ENCODE results near the gene MAPK8. TPM values are rescaled to one million over a fixed set of nuclear protein-coding genes. Genes with fewer than 3 reads are reported as not detected.

The MAPK8 gene
- total and polyA plus RNA-seq, 2 of the 4 experiments (the other 2 are of a cell fraction): 41.5 to 54.7 TPM

- no peak overlapping the region for H3K27ac ChIP-seq (ENCODE audit: insufficient read depth, low read length)
- no peak overlapping the region for H3K9ac ChIP-seq (ENCODE audit: low read depth, low read length)
- no peak overlapping the region for H2AK9ac ChIP-seq (replicated peaks; ENCODE audit: low read depth, low read length, poor library complexity)
- H3K36me3 ChIP-seq (ENCODE audit: control insufficient read depth, insufficient read depth, low read length): no peaks in the 10 kb centered on the region
- no peak overlapping the region for H3K23ac ChIP-seq (ENCODE audit: low read depth, low read length)
- H2BK120ac ChIP-seq (ENCODE audit: low read depth, low read length): no peak overlapping the region
- no peak overlapping the region for H4K91ac ChIP-seq (ENCODE audit: insufficient read depth, low read depth, low read length)
- no peak overlapping the region for H4K5ac ChIP-seq (ENCODE audit: low read depth, low read length)
- no peak overlapping the region for H4K8ac ChIP-seq (ENCODE audit: low read depth in 2 of 2, low read length in 2 of 2)
- H4K20me1 ChIP-seq (ENCODE audit: insufficient read depth, low read length): peaks cover 33% of the 10 kb centered on the region; the same call in 1 of the 2 replicates
- H3K18ac ChIP-seq (ENCODE audit: low read depth, low read length): no peak overlapping the region
- no peak for DNase-seq
- no peak for ATAC-seq (ENCODE audit: low read depth)
- no peak overlapping the region for H2AFZ ChIP-seq (replicated peaks; ENCODE audit: low read length, poor library complexity)
- H3K9me3 ChIP-seq (ENCODE audit: control insufficient read depth, insufficient read depth, low read length): no peaks in the 10 kb centered on the region
- no peak overlapping the region for H2BK5ac ChIP-seq (ENCODE audit: low read depth, low read length, poor library complexity, severe bottlenecking)
- no CpG with 5 or more reads among the region's 1 CpG for WGBS, 2 experiments (ENCODE audit: extremely low coverage in 2 of 2, insufficient read length in 1 of 2)
- peaks cover 2% of the 10 kb centered on the region; the same call in 1 of the 2 replicates for H3K4me1 ChIP-seq (ENCODE audit: control insufficient read depth, insufficient read depth, low read length)
- ChIA-PET POLR2A (ENCODE audit: unreplicated experiment) (no interaction called here), CTCF (interaction anchor here (2.1 kb wide), 1 partner anchor 298 kb away, joined by 8 read pairs; no protein-coding TSS in a partner anchor)
- no TSS peak for BruUV-seq (replicated peaks)
- H3K4me2 ChIP-seq (ENCODE audit: low read depth, low read length): no peak overlapping the region
- H3K14ac ChIP-seq (replicated peaks; ENCODE audit: low read depth, low read length): no peak overlapping the region
- H2AK5ac ChIP-seq (ENCODE audit: low read depth, low read length): no peak overlapping the region
- H3K4me3 ChIP-seq (ENCODE audit: insufficient read depth, low read depth, low read length): no peak overlapping the region
- no peak overlapping the region for H3K56ac ChIP-seq (ENCODE audit: extremely low read depth, insufficient read depth, low read length)
- H3K27me3 ChIP-seq (ENCODE audit: control insufficient read depth, insufficient read depth, low read length): no peaks in the 10 kb centered on the region
- TF ChIP-seq BHLHE40 (IDR thresholded peaks at IDR 0.05; ENCODE audit: low read depth, low read length): no peak
- TF ChIP-seq MXI1 (IDR thresholded peaks at IDR 0.05; ENCODE audit: borderline replicate concordance, low read depth, low read length): no peak
- TF ChIP-seq CTCF (conservative IDR thresholded peaks at IDR 0.05; ENCODE audit: low read depth, low read length): no peak
- TF ChIP-seq SMC3 (IDR thresholded peaks at IDR 0.05; ENCODE audit: low read depth, low read length): no peak
- no peak for TF ChIP-seq NFE2L2 (IDR thresholded peaks at IDR 0.05; ENCODE audit: low read depth, low read length)
- no peak for TF ChIP-seq USF2 (IDR thresholded peaks at IDR 0.05; ENCODE audit: low read depth, low read length)
- TF ChIP-seq CEBPB (IDR thresholded peaks at IDR 0.05; ENCODE audit: low read depth, low read length): no peak
- TF ChIP-seq RFX5 (IDR thresholded peaks at IDR 0.05; ENCODE audit: low read depth, low read length): no peak
- TF ChIP-seq RAD21 (IDR thresholded peaks at IDR 0.05; ENCODE audit: low read length): no peak
- no peak for TF ChIP-seq MAFK (IDR thresholded peaks at IDR 0.05; ENCODE audit: low read depth, low read length)
- TF ChIP-seq FOS (IDR thresholded peaks at IDR 0.05; ENCODE audit: low read depth, low read length): no peak
- TF ChIP-seq, protein P1, sequence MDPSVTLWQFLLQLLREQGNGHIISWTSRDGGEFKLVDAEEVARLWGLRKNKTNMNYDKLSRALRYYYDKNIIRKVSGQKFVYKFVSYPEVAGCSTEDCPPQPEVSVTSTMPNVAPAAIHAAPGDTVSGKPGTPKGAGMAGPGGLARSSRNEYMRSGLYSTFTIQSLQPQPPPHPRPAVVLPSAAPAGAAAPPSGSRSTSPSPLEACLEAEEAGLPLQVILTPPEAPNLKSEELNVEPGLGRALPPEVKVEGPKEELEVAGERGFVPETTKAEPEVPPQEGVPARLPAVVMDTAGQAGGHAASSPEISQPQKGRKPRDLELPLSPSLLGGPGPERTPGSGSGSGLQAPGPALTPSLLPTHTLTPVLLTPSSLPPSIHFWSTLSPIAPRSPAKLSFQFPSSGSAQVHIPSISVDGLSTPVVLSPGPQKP (IDR thresholded peaks at IDR 0.05; ENCODE audit: borderline replicate concordance, low read depth, low read length): no peak
- no peak for TF ChIP-seq CHD1 (IDR thresholded peaks at IDR 0.05; ENCODE audit: low read depth, low read length)
- TF ChIP-seq RCOR1 (IDR thresholded peaks at IDR 0.05; ENCODE audit: insufficient replicate concordance, low read length): no peak
- TF ChIP-seq POLR2A (IDR thresholded peaks at IDR 0.05; ENCODE audit: low read depth, low read length): no peak
- no peak for TF ChIP-seq MAZ (IDR thresholded peaks at IDR 0.05; ENCODE audit: borderline replicate concordance, low read depth, low read length)
- intact Hi-C loops (cut with micrococcal nuclease): no loop called here
- dilution Hi-C loops (cut with HindIII; ENCODE audit: low sequenced_read_pairs, unreplicated experiment): no loop called here
- H3K4ac ChIP-seq (ENCODE audit: low read depth, low read length): no peak overlapping the region
- H2BK15ac ChIP-seq (ENCODE audit: low read depth, low read length): no peak overlapping the region
- no peaks in the 10 kb centered on the region for H3K9me1 ChIP-seq (ENCODE audit: insufficient read depth, low read length)
- in situ Hi-C loops (cut with MboI; ENCODE audit: low sequenced_read_pairs): loop anchor here (25.0 kb wide), 1 partner anchor 154 kb away; no protein-coding TSS in a partner anchor
- peaks cover 6 to 53% of the 10 kb centered on the region in 2 experiments; a peak in 3 of 4 replicates for H3K79me1 ChIP-seq (ENCODE audit: low read depth in 1 of 2, low read length in 2 of 2)
- H2BK20ac ChIP-seq (ENCODE audit: low read depth, low read length): no peak overlapping the region
Observed at GRCh38 chr10:48358162-48358561, 51.7 kb downstream of the MAPK8 start.

Data from IMR-90 (cell line).